Measurements from ENCODE around the gene LCN12. TPM values are rescaled to one million over a fixed set of nuclear protein-coding genes. Genes with fewer than 3 reads are reported as not detected.

Gene LCN12
- polyA plus RNA-seq, 5 donors, result 9.1 to 25.3 (median 21.1) TPM

DNA sequence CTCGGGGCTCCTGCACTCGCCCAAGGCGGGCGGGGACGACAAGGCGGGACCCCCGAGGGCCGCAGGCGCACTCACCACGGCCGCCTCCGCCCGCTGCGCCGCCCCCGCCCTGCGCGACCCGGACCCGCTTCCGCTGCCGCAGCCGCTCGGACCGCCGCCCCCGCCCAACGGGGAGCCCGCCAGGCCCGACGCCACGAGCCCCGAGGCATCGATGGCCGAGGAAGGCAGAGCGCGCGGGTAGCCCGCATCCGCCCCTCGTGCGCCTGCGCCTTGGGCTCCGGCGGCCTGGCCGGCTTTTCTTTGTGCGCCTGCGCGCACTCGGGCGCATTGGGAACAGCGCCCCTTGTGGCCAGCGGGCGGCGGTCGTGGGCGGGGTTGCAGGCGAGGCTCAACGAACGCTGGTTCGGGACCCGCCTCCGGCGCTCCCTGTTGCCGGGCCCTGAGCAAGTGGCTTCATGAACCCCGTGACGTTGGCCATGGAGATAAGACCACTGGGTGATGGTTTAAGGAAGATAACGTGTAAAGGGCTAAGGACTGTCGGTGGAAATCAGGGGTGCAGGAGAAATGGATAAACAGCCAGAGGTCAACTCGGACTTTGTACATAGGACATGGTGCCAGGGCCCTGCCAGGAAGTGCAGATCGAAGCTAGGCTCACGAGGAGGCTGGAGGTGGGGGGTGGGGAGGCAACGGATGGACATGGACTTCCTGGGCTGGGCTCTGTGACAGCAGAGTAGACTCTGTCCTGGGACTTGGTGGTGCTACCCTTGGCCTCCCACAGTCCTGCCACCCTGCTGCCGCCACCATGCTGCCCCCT lies 7.3 kb upstream of the LCN12 start, which contains the start of the genes C8G and FBXW5:
Gene C8G (plus strand): TSS at position 725 of the 814 bp plus-strand sequence. CDS start 78 bp downstream, at position 803.
Gene FBXW5 (minus strand): TSS at position 220 of the 814 bp plus-strand sequence. CDS start 655 bp downstream, outside the sequence.
- DNase-seq, result peak; percentile 96

DNA sequence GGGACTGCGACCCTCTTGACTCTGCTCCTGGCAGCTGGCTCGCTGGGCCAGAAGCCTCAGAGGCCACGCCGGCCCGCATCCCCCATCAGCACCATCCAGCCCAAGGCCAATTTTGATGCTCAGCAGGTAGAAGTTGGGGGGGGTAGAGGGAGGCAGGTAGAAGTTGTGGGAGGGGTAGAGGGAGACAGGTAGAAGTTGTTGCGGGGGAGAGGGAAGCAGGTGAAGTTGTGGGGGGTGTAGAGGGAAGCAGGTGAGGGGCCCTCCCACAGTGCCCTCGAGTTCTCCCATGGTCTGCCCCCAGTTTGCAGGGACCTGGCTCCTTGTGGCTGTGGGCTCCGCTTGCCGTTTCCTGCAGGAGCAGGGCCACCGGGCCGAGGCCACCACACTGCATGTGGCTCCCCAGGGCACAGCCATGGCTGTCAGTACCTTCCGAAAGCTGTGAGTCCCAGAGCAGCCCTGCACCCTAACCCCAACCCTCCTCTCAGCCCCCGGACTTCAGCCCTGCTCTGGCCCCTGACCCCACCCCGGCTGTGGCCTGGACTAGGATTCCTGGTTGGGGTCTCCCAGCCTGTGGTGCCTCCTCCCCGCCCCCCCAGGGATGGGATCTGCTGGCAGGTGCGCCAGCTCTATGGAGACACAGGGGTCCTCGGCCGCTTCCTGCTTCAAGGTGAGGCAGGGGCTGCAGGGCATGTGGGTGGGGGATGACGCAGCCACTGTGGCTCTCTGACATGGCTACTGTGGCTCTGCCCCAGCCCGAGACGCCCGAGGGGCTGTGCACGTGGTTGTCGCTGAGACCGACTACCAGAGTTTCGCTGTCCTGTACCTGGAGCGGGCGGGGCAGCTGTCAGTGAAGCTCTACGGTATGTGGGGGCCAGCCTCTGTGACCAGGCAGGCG lies 6.5 kb upstream of the LCN12 start:
- DNase-seq, result no peak

DNA sequence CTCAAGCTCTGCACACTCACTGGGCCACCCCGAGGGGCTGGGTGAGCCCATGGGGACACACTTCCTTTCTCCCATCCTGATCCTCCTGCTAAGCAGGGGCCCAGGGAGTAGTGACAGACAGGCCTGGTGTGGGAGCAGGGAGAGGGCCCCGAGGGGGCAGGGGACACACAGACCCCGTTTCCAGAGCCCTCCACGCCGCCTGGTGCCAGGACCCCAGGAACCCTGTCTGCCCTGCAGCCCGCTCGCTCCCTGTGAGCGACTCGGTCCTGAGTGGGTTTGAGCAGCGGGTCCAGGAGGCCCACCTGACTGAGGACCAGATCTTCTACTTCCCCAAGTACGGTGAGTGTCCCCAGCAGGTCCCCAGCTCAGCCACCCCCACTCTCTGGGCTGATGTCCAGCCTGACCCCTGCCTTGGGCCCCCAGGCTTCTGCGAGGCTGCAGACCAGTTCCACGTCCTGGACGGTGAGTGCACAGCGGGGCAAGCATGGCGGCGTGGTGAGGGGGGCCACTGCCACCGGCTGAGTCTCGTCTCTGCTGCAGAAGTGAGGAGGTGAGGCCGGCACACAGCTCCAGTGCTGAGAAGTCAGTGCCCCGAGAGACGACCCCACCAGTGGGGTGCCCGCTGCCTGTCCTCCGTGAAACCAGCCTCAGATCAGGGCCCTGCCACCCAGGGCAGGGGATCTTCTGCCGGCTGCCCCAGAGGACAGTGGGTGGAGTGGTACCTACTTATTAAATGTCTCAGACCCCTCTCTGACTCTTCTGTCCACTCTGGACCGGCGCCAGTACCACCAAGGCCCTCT lies 5.6 kb upstream of the LCN12 start:
- no peak for DNase-seq

DNA sequence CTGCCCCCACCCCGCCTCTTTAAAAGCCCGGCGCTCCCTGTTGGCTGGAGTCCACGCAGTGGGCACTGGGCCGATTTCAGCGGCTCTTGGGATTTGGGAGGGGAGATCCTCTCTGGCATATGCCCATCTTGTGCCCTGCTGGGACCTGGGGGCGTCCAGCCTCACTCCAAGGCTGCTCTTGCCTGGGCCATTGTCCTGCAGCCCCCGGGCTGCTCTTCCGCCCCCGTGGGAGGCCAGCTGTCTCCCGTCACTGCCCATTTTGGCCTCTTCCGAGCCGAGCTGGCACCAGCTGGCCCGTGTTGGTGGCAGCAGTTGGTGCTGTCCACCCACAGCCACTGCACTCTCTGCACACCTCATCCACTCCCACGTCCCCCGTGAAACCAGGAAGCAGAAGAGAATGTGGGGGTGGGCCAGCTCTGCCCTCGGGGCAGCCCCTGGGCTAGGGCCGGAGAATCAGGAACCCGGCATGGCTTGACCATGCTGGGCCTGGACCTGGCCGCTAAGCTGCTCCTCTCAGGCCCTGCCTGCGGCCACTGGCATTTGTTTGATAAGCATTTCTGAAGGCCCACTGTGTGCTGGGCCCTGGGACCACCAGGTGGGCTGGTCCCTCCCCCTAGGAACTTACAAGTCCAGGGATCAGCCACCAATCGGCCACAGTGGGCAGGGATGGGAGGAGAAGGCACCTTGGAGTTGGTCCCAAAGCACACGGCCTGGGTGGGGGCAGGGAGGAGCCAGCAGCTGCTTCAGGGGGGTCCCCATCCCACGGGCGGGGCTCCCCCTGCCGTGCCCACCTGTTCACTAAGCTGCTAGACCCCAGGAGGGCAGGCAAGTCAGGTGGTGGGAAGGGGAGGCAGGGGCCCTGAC lies 4.8 kb upstream of the LCN12 start:
- DNase-seq, result no peak

DNA sequence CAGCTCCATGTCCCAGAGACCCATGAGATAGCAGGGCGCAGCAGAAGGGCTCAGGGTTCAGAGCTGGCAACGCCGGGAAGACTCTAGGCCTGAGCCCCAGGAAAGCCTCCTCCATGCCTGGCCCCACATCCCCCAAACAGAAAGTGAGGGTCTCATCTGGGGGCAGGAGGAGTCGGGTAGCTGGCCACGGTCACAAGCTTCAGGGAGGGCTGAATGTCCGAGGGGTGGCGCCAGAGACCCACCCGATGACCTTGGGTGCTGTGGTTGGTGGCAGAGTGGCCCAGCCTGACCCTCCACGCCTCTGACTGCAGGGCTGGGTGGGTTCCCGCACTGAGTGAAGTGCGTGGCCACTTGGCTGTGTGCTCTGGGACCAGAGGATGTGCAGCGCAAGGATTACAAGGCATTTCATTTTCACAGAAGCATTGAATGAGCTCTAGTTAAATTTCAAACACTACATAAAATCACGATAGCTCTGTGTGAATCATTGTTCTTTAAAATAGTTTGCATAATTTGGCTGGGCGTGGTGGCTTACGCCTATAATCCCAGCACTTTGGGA lies 4.0 kb upstream of the LCN12 start:
- DNase-seq, result peak in 1 of 2 donors; percentile 32

DNA sequence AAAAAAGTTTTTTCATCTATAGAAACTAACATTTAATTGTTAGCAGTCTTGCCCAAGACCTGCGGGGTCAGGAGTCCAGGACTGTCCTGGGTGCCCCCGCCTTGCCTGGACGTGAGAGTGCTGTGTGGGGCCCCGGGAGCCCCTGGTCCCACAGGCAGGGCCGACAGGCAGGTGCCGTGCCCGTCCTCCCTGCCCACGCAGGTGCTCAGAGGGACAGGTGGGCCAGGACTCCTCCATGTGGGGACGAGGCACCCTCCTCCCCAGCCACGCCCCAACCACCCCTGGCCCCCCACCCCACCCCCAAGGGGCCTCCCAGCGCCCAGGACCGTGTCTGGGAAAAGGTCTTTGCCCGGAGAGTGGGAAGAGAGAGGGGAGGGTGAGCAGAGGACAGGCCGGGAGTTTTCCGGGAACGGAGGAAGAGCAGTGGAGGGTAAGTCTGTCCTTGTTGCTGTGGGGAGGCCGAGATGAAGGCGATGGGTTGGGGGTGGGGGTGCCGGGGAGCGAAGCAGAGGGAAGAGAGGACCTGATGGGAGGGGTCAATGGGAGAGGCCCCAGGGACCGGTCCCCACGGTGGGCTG lies 2.7 kb upstream of the LCN12 start:
- no peak for DNase-seq

DNA sequence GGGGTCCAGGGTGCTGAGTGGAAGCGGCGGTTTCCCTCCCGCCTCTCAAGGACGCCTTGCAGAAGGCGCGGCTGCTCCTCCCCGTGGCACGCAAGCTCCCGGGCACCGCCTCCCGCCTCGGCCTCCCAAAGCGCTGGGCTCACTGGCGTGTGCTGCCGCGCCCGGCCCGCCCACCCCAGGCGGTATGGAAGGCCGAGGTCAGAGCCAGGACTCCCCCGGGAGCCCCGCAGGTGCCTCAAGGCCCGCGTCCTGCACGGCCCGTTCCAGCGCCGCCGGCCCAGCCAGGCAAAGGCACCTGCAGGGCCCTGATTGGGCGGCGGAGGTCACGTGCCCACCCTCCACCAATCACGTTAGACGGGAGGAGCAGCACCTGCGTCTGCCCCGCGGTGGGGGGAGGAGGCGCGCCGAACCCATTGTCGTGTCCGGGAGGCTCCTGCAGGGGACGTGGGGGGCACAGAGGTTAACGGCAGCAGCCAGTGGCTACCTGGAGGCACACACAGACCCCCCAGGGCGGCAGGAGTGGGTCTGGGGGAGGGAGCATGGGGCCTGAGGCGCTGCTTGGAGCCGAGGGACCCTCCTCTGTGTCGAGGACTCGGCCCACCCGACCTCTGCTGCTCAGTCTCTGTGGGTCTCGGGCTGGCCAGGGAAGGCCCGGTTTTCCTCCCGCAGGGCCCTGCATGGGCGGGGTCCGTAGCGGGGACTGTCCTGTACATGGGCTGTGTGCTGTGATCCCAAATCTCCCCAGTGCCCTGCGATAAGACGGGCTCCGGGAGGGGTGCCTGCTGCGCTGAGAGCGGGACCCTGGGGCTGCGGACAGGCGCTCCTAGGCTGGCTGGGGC lies 2.0 kb upstream of the LCN12 start:
- peak; percentile 86 to 88 for DNase-seq

DNA sequence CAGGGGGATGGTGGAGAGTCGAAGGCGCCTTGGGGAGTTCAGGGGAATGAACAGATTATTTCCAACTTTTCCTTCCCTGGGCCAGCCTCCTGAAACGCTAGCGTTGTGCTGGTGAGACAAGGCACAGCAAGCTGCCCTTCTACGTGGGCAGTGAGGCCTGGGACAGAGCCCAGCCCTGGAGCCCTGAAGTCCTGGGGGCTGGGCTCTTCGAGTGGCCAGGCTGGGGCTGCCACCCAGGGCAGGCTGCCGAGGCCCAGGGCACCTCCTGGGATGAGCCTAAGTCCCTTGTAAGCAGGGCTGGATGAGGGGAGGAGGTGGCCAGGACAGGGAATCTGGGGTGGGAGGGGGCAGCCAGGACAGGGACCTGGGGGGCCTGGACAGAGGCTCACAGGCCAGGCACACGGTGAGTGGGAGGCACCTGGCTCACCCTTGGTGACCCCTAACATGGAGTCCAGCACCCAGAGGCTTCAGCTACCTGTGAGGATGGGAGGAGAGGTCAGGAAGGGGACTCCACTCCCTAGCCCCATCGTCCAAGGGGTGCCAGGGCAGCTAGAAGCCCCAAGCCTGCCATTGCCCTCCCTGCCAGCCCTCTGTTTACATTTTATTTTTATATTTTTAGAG lies 1.3 kb upstream of the LCN12 start:
- DNase-seq, result no peak

DNA sequence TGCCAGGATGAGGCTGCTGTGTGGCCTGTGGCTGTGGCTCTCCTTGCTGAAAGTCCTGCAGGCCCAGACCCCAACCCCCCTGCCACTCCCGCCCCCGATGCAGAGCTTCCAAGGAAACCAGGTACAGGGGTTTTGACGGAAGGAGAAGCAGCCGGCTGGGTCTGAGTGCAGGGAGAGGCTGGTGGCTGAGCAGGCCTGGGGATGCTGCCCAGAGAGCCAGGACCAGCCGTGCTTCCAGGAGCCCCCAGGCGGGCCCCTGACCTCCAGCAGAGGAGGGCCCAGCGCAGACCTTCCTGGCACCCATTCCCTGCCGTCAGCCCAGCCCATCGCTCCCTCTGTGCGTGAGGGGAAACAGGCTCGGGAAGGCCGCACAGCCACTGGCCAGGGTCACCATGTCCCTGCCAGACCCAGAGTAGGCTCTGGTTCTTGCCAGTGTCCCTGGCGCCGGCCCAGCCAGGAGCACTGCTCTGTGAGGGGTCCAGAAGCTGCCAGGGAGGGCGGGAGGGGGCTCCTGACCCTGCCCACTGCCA lies 313 bp downstream of the LCN12 start:
- DNase-seq, result no peak

DNA sequence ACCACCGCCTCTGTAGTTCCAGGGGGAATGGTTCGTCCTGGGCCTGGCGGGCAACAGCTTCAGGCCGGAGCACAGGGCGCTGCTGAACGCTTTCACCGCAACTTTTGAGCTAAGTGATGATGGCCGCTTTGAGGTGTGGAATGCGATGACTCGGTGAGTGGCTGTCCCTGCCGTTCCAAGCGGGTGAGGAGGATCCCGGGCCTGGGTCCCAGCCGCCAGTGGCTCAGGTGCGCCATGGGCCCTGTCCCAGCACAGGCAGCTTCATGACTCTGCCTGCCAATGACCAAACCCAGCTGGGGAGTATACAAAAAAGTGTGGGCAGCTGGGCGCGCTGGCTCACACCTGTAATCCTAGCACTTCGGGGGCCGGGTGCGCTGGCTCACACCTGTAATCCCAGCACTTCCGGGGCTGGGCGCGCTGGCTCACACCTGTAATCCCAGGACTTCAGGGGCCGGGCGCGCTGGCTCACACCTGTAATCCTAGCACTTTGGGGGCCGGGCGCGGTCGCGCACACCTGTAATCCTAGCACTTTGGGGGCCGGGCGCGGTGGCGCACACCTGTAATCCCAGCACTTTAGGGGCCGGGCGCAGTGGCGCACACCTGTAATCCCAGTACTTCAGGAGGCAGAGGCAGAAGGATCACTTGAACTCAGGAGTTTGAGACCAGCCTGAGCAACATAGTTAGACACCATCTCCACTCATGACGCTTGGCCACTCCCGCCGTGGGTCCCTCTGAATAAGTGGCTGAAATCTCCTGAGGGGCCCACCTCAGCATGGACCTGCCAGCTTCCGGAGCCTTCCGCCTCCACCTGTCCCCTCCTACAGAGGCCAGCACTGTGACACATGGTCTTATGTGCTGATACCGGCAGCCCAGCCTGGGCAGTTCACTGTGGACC lies 1.1 kb downstream of the LCN12 start:
- DNase-seq, result no peak

DNA sequence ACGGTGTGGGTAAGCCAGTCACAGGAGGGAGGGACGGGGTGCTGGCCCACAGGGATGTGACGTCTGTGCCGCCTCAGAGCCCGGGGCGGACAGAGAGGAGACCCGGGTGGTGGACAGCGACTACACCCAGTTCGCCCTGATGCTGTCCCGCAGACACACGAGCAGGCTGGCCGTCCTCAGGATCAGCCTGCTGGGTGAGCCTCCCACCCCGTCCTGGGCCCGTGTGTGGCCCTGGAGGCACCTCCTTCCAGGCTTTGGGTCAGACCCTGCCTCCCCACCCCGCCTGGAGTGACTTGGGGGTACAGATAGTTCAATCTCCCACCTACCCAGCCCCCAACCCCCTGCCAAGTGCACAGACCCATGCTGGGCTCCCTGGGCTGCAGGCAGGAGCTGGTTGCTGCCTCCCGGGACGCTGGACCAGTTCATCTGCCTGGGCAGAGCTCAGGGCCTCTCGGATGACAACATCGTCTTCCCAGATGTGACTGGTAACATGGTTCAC lies 1.7 kb downstream of the LCN12 start:
- DNase-seq, result no peak

DNA sequence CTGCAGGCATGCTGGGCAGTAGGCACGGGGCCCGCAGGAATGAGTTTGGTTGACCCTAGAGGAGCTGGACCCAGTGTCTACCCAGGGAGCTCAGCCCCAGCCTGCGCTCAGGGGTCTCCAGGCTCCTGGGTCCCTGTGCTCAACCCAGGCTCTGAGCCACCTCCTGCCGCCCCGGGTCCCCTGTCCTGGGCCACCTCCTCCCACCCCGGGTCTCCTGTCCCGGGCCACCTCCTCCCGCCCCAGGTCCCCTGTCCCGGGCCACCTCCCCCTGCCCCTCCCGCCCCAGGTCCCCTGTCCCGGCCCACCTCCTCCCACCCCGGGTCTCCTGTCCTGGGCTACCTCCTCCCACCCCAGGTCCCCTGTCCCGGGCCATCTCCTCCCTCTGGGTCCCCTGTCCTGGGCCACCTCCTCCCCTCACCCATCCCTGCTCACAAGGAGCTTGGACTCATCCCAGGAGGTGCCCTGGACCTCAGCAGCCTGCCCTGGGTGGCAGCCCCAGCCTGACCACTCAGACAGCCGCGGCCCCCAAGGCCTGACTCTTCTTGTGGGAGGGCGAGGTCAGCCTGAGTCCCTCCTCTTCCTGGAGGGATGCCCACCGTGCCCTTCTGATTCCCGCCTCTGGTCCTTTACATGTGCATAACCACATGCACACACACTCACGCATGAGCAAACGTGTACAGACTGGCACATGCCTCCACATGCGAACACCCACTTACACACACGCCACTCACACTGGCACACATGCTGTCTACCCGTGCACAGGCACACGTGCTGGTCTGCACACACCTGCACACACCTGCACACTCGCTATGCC lies 2.4 kb downstream of the LCN12 start:
- no peak for DNase-seq

DNA sequence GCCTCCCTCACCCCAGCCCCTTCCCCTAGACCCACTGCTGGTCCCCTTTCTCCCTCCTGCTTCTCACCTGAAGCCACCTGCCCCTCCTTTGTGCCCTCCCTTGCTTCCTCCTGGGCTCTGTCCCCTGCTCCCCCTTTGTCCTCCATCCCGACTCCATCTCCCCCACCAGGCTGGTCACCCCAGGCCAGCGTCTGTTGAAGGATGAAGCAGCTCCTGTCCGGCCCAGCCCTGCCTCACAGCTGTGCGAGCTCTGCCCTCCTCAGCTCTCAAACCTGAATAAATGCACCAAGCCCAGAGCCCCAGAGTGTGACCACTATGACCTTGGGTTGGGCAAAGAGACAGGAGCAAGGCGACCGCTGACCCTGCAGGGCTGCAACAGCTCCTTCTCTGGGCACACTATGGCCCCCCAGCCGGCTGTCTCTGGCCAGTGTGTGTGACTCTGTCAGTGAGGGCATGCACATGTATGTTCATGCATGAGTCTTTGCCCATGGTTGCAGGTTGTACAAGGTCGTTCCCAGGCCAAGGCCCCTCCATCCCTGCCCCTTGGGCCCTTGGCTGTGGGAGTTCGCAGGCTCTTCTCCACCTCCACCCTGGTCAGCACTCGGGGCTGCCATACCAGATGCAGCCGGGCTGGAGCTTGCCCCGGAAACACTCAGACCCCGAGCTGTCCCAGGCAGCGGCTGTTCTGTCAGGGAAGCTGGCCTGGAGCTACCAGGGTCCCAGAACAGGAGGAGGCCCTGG lies 3.3 kb downstream of the LCN12 start:
- no peak for DNase-seq

DNA sequence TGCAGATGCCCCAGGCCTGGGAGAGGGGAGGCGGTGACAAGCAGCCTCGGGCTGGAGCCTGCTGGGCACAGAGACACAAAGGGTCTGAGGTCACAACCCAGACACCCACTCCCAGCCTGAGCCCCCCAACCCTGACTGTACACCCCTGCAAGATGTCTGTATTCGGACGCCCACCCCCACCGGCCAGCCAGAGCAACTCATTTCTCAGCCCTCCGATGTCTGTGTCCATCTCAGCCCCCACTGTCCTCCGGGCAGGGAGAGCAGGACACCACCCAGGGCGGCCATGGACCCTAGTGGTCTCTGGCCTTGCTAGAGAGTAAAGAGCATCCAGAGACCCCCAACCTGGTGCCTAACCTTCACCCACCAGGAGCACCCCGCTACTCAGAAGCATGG lies 3.9 kb downstream of the LCN12 start:
- DNase-seq, result no peak

DNA sequence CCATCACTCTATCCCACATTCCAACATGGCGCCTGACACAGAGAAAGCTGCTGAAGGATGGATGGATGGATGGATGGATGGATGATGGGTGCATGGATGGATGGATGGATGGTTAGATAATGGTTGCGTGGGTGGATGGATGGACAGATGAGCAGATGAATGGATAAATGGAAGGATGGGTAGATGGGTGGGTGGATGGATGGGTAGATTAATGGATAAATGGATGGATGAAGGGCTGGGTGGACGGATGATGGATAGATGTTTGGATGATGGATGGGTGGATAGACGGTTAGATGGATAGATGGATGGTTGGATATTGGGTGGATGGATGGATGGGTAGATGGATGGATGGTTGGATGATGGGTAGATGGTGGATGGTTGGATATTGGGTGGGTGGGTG lies 4.5 kb downstream of the LCN12 start:
- DNase-seq, result no peak
